Endothelial cell of umbilical vein (primary cell): ENCODE measurements around the gene THSD4. TPM values are rescaled to one million over a fixed set of nuclear protein-coding genes. Genes with fewer than 3 reads are reported as not detected.

Experiments used
- BruUV-seq: library from RNA; stranded (reverse); fragments of 400-500 nt; replicated peaks from 2 replicates; lab custom pipeline; 2021; lab: Mats Ljungman, UMichigan
- CTCF ChIA-PET: fragments of 300-600, 350-600 bp; sonication (Branson Sonifier 250); formaldehyde crosslinking; loops from one replicate; lab custom pipeline; 2021; ENCODE audit warnings: antibody characterized with exemption, inconsistent platforms; lab: Charles Lee
- POLR2A ChIA-PET: fragments of 300-600, 350-600 bp; sonication (Branson Sonifier 250); formaldehyde crosslinking; loops from one replicate; lab custom pipeline; 2021; ENCODE audit warnings: antibody characterized with exemption, inconsistent platforms; lab: Charles Lee
- DNase-seq: peaks from one replicate; pipeline ENCODE4 v3.0.0-alpha.2; 2011; ENCODE audit warnings: low read depth, low spot score
- FAIRE-seq: peaks from 2 replicates; lab custom pipeline; 2011; peaks lifted over from hg19 to GRCh38; lab: Jason Lieb, UNC
- H2AFZ ChIP-seq: 2 replicates; pipeline ENCODE4 v1.6.0; 2012; ENCODE audit warnings: low read depth, low read length, control low read depth, inconsistent platforms
- H3K27ac ChIP-seq: 2 replicates; pipeline ENCODE4 v1.5.1; 2011; ENCODE audit warnings: low read depth, mild to moderate bottlenecking, control low read depth, low read length, moderate library complexity; ENCODE audit not compliant: insufficient read depth
- H3K27me3 ChIP-seq, 2 experiments: 2 replicates each; pipeline versions ENCODE4 v1.6.0 to v1.6.1; 2011; ENCODE audit warnings: low read length in 2 of 2, mixed read lengths in 1 of 2; ENCODE audit not compliant: control insufficient read depth in 2 of 2, insufficient read depth in 2 of 2
- H3K36me3 ChIP-seq, 2 experiments: 2 replicates in 1 of 2; 3 replicates in 1 of 2; pipeline ENCODE4 v1.5.1; 2011; ENCODE audit warnings: low read length in 2 of 2, mild to moderate bottlenecking in 1 of 2, moderate library complexity in 1 of 2; ENCODE audit not compliant: control insufficient read depth in 2 of 2, insufficient read depth in 2 of 2; ENCODE audit errors: extremely low read depth in 1 of 2
- H3K4me1 ChIP-seq: 3 replicates; pipeline ENCODE4 v1.5.1; 2011; ENCODE audit warnings: mild to moderate bottlenecking, low read length; ENCODE audit not compliant: control insufficient read depth, insufficient read depth; ENCODE audit errors: extremely low read depth
- H3K4me2 ChIP-seq: 2 replicates; pipeline ENCODE4 v1.6.1; 2011; ENCODE audit warnings: low read length, control low read depth, mixed read lengths; ENCODE audit not compliant: insufficient read depth
- H3K4me3 ChIP-seq, 3 experiments: fragments of 200-600 bp in 1 of 3; sonication (generic), shearing (Covaris generic) in 1 of 3; replicated peaks in 1 of 3; 2 replicates each; pipeline ENCODE4 v1.5.1; 2011 to 2016; ENCODE audit warnings: control low read depth in 3 of 3, low read length in 3 of 3, mild to moderate bottlenecking in 2 of 3, inconsistent platforms in 1 of 3, low read depth in 1 of 3, moderate library complexity in 1 of 3; ENCODE audit not compliant: insufficient read depth in 1 of 3
- H3K79me2 ChIP-seq: 2 replicates; pipeline ENCODE4 v1.6.0; 2012; ENCODE audit warnings: low read length, inconsistent platforms; ENCODE audit not compliant: control insufficient read depth, insufficient read depth
- H3K9ac ChIP-seq: replicated peaks from 2 replicates; pipeline ENCODE3; 2011; ENCODE audit warnings: low read length, control low read depth; ENCODE audit not compliant: insufficient read depth; ENCODE audit errors: extremely low read depth
- H3K9me1 ChIP-seq: replicated peaks from 3 replicates; pipeline ENCODE4 v1.6.0; 2011; ENCODE audit warnings: mild to moderate bottlenecking, low read length; ENCODE audit not compliant: control insufficient read depth, insufficient read depth; ENCODE audit errors: extremely low read depth
- H3K9me3 ChIP-seq: replicated peaks from 2 replicates; pipeline ENCODE4 v1.5.1; 2012; ENCODE audit warnings: low read length, inconsistent platforms; ENCODE audit not compliant: control insufficient read depth, insufficient read depth
- H4K20me1 ChIP-seq: replicated peaks from 2 replicates; pipeline ENCODE3; 2011; ENCODE audit warnings: mild to moderate bottlenecking, low read length; ENCODE audit not compliant: control insufficient read depth, insufficient read depth; ENCODE audit errors: extremely low read depth
- EZH2 ChIP-seq: IDR thresholded peaks from 2 replicates; pipeline ENCODE4 v1.6.1; 2012; ENCODE audit warnings: borderline replicate concordance, low read depth, mild to moderate bottlenecking, moderate library complexity, low read length, inconsistent platforms; ENCODE audit not compliant: severe bottlenecking
- FOS ChIP-seq: IDR thresholded peaks from 2 replicates; pipeline ENCODE4 v1.6.1; 2011; ENCODE audit warnings: mild to moderate bottlenecking, low read length, moderate library complexity, borderline replicate concordance; ENCODE audit not compliant: insufficient read depth
- GATA2 ChIP-seq: IDR thresholded peaks from 2 replicates; pipeline ENCODE4 v1.7.0; 2011; ENCODE audit warnings: low read depth, mild to moderate bottlenecking, moderate library complexity, mixed read lengths, low read length; ENCODE audit not compliant: insufficient read length, insufficient read depth
- JUN ChIP-seq: IDR thresholded peaks from 2 replicates; pipeline ENCODE4 v1.6.1; 2011; ENCODE audit warnings: borderline replicate concordance, low read depth; ENCODE audit not compliant: insufficient read length, insufficient read depth
- MYC ChIP-seq: IDR thresholded peaks from one replicate; pipeline ENCODE4 v1.6.1; 2011; ENCODE audit warnings: mild to moderate bottlenecking, low read depth, low read length
- POLR2A ChIP-seq: IDR thresholded peaks from 2 replicates; pipeline ENCODE4 v1.6.1; 2012; ENCODE audit warnings: low read depth, mild to moderate bottlenecking, control low read depth, low read length
- POLR2AphosphoS5 ChIP-seq: IDR thresholded peaks from 2 replicates; pipeline ENCODE4 v1.6.1; 2012; ENCODE audit warnings: low read depth, mild to moderate bottlenecking, control low read depth, low read length, moderate library complexity; ENCODE audit not compliant: insufficient read depth
- dilution Hi-C: fragments of 300-500 bp; cut with MboI; formaldehyde crosslinking; loops from one replicate; pipeline ENCODE4 v1.15.0; 2019; ENCODE audit warnings: low sequenced_read_pairs; ENCODE audit not compliant: extremely low pct_ligation_motif_present
- intact Hi-C: fragments of 100-400 bp; cut with micrococcal nuclease; formaldehyde crosslinking; loops from one replicate; pipeline ENCODE4 v1.10.0; 2022
- polyA plus RNA-seq, 4 experiments: library from polyadenylated mRNA; depleted of rRNA in 3 of 4; stranded (reverse) in 3 of 4; unstranded in 1 of 4; fragments of >200 nt; gene quantifications; 2 replicates each; pipeline versions ENCODE4 v1.2.1 to v1.2.3, GENCODE V29; 2011 to 2012; ENCODE audit warnings: missing spikeins in 1 of 4
- total RNA-seq: library from RNA; stranded (reverse); gene quantifications from 2 replicates; pipeline ENCODE4 v1.2.3, GENCODE V29; 2021
- TF ChIP-seq, protein P1 (sequence below): IDR thresholded peaks from 2 replicates; pipeline ENCODE4 v1.6.1; 2011; ENCODE audit not compliant: insufficient read depth, insufficient read length
- TF ChIP-seq, protein P2 (sequence below), 2 donors: IDR thresholded peaks; 1 replicate in 1 of 2; 2 replicates in 1 of 2; pipeline ENCODE4 v1.5.1; 2011; ENCODE audit warnings: low read length in 2 of 2, mild to moderate bottlenecking in 2 of 2, moderate library complexity in 2 of 2, control low read depth in 1 of 2, inconsistent platforms in 1 of 2, low read depth in 1 of 2; ENCODE audit not compliant: insufficient read depth in 1 of 2; ENCODE audit errors: extremely low read depth in 1 of 2

The THSD4 gene
- total and polyA plus RNA-seq, 2 donors (not counting 3 experiments of a cell fraction or from before 2014, with no cell fraction given): 9.9 to 25.4 TPM

DNA sequence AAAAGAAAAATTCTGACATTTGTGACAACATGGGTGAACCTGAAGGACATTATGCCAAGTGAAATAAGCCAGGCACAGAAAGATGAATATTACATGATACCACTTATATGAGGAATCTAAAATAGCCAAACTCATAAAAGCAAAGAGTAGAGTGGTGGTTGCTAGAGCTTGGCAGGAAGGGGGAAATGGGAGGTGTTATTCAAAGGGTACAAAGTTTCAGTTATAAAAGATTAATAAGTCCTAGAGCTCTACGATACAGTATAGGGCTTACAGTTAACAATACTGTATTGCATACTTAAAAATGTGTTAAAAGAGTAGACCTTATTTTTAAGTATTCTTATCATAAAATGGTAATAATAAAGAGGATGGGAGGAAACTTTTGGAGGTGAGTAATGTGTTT, 583.5 kb downstream of the THSD4 start:
- Histone ChIP-seq H3K27me3 (no peaks in the 10 kb centered on the region), H3K9me1 (no peaks in the 10 kb centered on the region), H3K9me3 (no peaks in the 10 kb centered on the region), H3K36me3 (no peaks in the 10 kb centered on the region), H4K20me1 (no peaks in the 10 kb centered on the region), H3K4me1 (no peaks in the 10 kb centered on the region), H3K79me2 (no peaks in the 10 kb centered on the region), H3K9ac (no peak overlapping the region), H3K27ac (no peak overlapping the region), H3K4me3 (no peak overlapping the region), H2AFZ (no peak overlapping the region), H3K4me2 (no peak overlapping the region)
- DNase-seq (no peak), FAIRE-seq (no peak)
- dilution Hi-C loops: no loop called here
- intact Hi-C loops: no loop called here
- no TSS peak for BruUV-seq
- ChIA-PET CTCF (no interaction called here), POLR2A (no interaction called here)
- TF ChIP-seq MYC (no peak), POLR2A (no peak), JUN (no peak), GATA2 (no peak), POLR2AphosphoS5 (no peak), EZH2 (no peak), FOS (no peak)
- TF ChIP-seq, protein P1, sequence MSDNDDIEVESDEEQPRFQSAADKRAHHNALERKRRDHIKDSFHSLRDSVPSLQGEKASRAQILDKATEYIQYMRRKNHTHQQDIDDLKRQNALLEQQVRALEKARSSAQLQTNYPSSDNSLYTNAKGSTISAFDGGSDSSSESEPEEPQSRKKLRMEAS: no peak
- TF ChIP-seq, protein P2, sequence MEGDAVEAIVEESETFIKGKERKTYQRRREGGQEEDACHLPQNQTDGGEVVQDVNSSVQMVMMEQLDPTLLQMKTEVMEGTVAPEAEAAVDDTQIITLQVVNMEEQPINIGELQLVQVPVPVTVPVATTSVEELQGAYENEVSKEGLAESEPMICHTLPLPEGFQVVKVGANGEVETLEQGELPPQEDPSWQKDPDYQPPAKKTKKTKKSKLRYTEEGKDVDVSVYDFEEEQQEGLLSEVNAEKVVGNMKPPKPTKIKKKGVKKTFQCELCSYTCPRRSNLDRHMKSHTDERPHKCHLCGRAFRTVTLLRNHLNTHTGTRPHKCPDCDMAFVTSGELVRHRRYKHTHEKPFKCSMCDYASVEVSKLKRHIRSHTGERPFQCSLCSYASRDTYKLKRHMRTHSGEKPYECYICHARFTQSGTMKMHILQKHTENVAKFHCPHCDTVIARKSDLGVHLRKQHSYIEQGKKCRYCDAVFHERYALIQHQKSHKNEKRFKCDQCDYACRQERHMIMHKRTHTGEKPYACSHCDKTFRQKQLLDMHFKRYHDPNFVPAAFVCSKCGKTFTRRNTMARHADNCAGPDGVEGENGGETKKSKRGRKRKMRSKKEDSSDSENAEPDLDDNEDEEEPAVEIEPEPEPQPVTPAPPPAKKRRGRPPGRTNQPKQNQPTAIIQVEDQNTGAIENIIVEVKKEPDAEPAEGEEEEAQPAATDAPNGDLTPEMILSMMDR (IDR thresholded peaks at IDR 0.05; ENCODE audit: extremely low read depth in 1 of 2, insufficient read depth in 1 of 2, low read depth in 1 of 2, low read length in 2 of 2): no peak
